ENCODE measurements around the gene MIGA1. TPM values are rescaled to one million over a fixed set of nuclear protein-coding genes. Genes with fewer than 3 reads are reported as not detected.
A peak's percentile ranks its signal among the peaks of the same experiment; 100 is the strongest.

The MIGA1 gene
- total and polyA plus RNA-seq, 10 of the 15 experiments (the other 5 are each of a cell fraction or from before 2014, with no cell fraction given): 1.3 to 7.2 (median 4.2) TPM

GRCh38 chr1:77847621-77848080 is 68.2 kb downstream of the MIGA1 start:
- FAIRE-seq: peak; percentile 27
- RAD21 ChIA-PET (ENCODE audit: unreplicated experiment): no interaction called here
- intact Hi-C loops (cut with micrococcal nuclease; ENCODE audit: unreplicated experiment): no loop called here
- no peaks in the 10 kb centered on the region for H3K79me2 ChIP-seq (ENCODE audit: control insufficient read depth, insufficient read depth, low read length)
- no peaks in the 10 kb centered on the region for H3K27me3 ChIP-seq (replicated peaks in 1 of 2; ENCODE audit: control insufficient read depth in 2 of 2, insufficient read depth in 2 of 2, low read length in 1 of 2)
- H3K9ac ChIP-seq (ENCODE audit: control insufficient read depth, insufficient read depth, low read length): no peak overlapping the region
- no peak overlapping the region for H3K4me3 ChIP-seq
- BruUV-seq (replicated peaks): TSS peak; percentile 33
- SMC1A ChIA-PET (ENCODE audit: uncharacterized antibody, unreplicated experiment): no interaction called here
- POLR2A ChIA-PET: no interaction called here
- WGBS (ENCODE audit: insufficient coverage, insufficient replicate concordance, low lambda C conversion rate, missing lambda C conversion rate): 43% methylated on average over 9 of the region's 9 CpGs
- peak; percentile 2 for DNase-seq (ENCODE audit: low read depth, low spot score)
- no peak overlapping the region for H2AFZ ChIP-seq (ENCODE audit: control insufficient read depth, low read depth, low read length)
- H3K27ac ChIP-seq (ENCODE audit: control insufficient read depth, insufficient read depth): no peak overlapping the region
- H3K4me2 ChIP-seq (ENCODE audit: control insufficient read depth, insufficient read depth): no peak overlapping the region
- in situ Hi-C loops (cut with MboI): no loop called here
- no peak for ATAC-seq
- H3K36me3 ChIP-seq (ENCODE audit: control insufficient read depth in 2 of 2, insufficient read depth in 2 of 2, low read length in 1 of 2): peaks cover 0 to 8% of the 10 kb centered on the region in 2 experiments; a peak in 1 of 4 replicates
- CTCF ChIA-PET: no interaction called here
- H4K20me1 ChIP-seq (ENCODE audit: control insufficient read depth, insufficient read depth): no peaks in the 10 kb centered on the region
- H3K4me1 ChIP-seq (ENCODE audit: control insufficient read depth, insufficient read depth, low read length): no peaks in the 10 kb centered on the region; the same call in 1 of the 2 replicates
- H3K9me3 ChIP-seq (replicated peaks; ENCODE audit: control insufficient read depth, insufficient read depth, low read length): no peaks in the 10 kb centered on the region
- TF ChIP-seq CBX3 (IDR thresholded peaks at IDR 0.05; ENCODE audit: borderline replicate concordance, low read depth) (no peak), DPF2 (IDR thresholded peaks at IDR 0.05) (no peak), E2F4 (IDR thresholded peaks at IDR 0.05; ENCODE audit: low read depth, low read length) (no peak), HDAC2 (IDR thresholded peaks at IDR 0.05) (no peak), E2F8 (IDR thresholded peaks at IDR 0.05; ENCODE audit: low read depth, partially characterized antibody) (no peak), FOXM1 (IDR thresholded peaks at IDR 0.05; ENCODE audit: low read depth, low read length) (peak; percentile 54; the same call in 1 of the 2 replicates), LARP7 (IDR thresholded peaks at IDR 0.05) (no peak), CUX1 (IDR thresholded peaks at IDR 0.05; ENCODE audit: insufficient replicate concordance, low read depth, low read length) (no peak), BACH1 (IDR thresholded peaks at IDR 0.05; ENCODE audit: borderline replicate concordance) (no peak), SMARCA5 (IDR thresholded peaks at IDR 0.05) (no peak), MTA3 (IDR thresholded peaks at IDR 0.05; ENCODE audit: borderline replicate concordance, low read length) (no peak), CHD4 (IDR thresholded peaks at IDR 0.05) (no peak), SMAD5 (IDR thresholded peaks at IDR 0.05; ENCODE audit: low read depth) (no peak), RELB (IDR thresholded peaks at IDR 0.05; ENCODE audit: low read depth) (no peak), CREB1 (IDR thresholded peaks at IDR 0.05; ENCODE audit: low read depth) (no peak), RAD21 (IDR thresholded peaks at IDR 0.05; ENCODE audit: insufficient read depth, low read depth, low read length) (no peak)

Data from GM12878 (cell line).